Measurements from ENCODE around the gene HECW1. TPM values are rescaled to one million over a fixed set of nuclear protein-coding genes. Genes with fewer than 3 reads are reported as not detected.
"Not testable (repeated sequence)": the region's sequence is repeated elsewhere in the genome, so short reads cannot be mapped to it uniquely, and the experiment has no call there.

The HECW1 gene
- polyA plus RNA-seq, 12 donors, result 0.15 to 2.8 (median 0.25) TPM; not detected in 2

- no peak for DNase-seq
Measured at GRCh38 chr7:43467406-43467805, 355.0 kb downstream of the HECW1 start.

- no peak for DNase-seq
Measured at GRCh38 chr7:43467846-43468245, 355.4 kb downstream of the HECW1 start.

- DNase-seq, result no peak
Measured at GRCh38 chr7:43469051-43469450, 356.6 kb downstream of the HECW1 start.

GRCh38 chr7:43470110-43470509, 357.7 kb downstream of the HECW1 start:
- DNase-seq, result no peak

GRCh38 chr7:43475983-43476382, 363.5 kb downstream of the HECW1 start:
- no peak for DNase-seq

GRCh38 chr7:43476896-43477295, 364.4 kb downstream of the HECW1 start:
- no peak for DNase-seq

GRCh38 chr7:43479042-43479441, 366.6 kb downstream of the HECW1 start:
- no peak for DNase-seq

- no peak for DNase-seq
Measured at GRCh38 chr7:43479543-43479942, 367.1 kb downstream of the HECW1 start.

GRCh38 chr7:43480581-43480980, 368.1 kb downstream of the HECW1 start:
- DNase-seq, result no peak

GRCh38 chr7:43481902-43482678, 369.6 kb downstream of the HECW1 start:
- DNase-seq, result no peak

- no peak for DNase-seq
Measured at GRCh38 chr7:43482679-43483252, 370.3 kb downstream of the HECW1 start.

- DNase-seq, result no peak
Measured at GRCh38 chr7:43484678-43485395, 372.4 kb downstream of the HECW1 start.

GRCh38 chr7:43485580-43485979, 373.1 kb downstream of the HECW1 start:
- no peak for DNase-seq

- DNase-seq, result not testable (repeated sequence)
Measured at GRCh38 chr7:43486008-43486407, 373.6 kb downstream of the HECW1 start.

- DNase-seq, result no peak
Measured at GRCh38 chr7:43486634-43487033, 374.2 kb downstream of the HECW1 start.

- DNase-seq, result no peak
Measured at GRCh38 chr7:43487731-43488073, 375.3 kb downstream of the HECW1 start.

- DNase-seq, result no peak
Measured at GRCh38 chr7:43489257-43489656, 376.8 kb downstream of the HECW1 start.

GRCh38 chr7:43490016-43490415, 377.6 kb downstream of the HECW1 start:
- no peak for DNase-seq

- DNase-seq, result no peak
Measured at GRCh38 chr7:43491123-43491522, 378.7 kb downstream of the HECW1 start.

- no peak for DNase-seq
Measured at GRCh38 chr7:43491984-43492383, 379.5 kb downstream of the HECW1 start.

GRCh38 chr7:43492896-43493295, 380.4 kb downstream of the HECW1 start:
- no peak for DNase-seq

GRCh38 chr7:43495572-43495971, 383.1 kb downstream of the HECW1 start:
- DNase-seq, result no peak

- no peak for DNase-seq
Measured at GRCh38 chr7:43496596-43496995, 384.1 kb downstream of the HECW1 start.

All from muscle of arm (tissue), 12 donors.